Stomach (tissue), 4 donors: Measurements from ENCODE around the gene RPTOR.

ENCODE experiments used
- CTCF ChIP-seq, 7 experiments: fragments of 450-650 bp in 4 of 7; fragments of 200-600 bp in 3 of 7; sonication (generic) in 3 of 7; IDR thresholded peaks; one replicate each; pipeline ENCODE4 v1.5.1; 2016 to 2019; ENCODE audit warnings: antibody characterized with exemption in 7 of 7, control low read depth in 2 of 7, mild to moderate bottlenecking in 1 of 7
- POLR2A ChIP-seq, 4 donors: fragments of 450-650 bp; IDR thresholded peaks; one replicate each; pipeline ENCODE4 v1.6.1; 2016; ENCODE audit warnings: antibody characterized with exemption in 4 of 4, control low read depth in 2 of 4, mild to moderate bottlenecking in 1 of 4, moderate library complexity in 1 of 4

DNA sequence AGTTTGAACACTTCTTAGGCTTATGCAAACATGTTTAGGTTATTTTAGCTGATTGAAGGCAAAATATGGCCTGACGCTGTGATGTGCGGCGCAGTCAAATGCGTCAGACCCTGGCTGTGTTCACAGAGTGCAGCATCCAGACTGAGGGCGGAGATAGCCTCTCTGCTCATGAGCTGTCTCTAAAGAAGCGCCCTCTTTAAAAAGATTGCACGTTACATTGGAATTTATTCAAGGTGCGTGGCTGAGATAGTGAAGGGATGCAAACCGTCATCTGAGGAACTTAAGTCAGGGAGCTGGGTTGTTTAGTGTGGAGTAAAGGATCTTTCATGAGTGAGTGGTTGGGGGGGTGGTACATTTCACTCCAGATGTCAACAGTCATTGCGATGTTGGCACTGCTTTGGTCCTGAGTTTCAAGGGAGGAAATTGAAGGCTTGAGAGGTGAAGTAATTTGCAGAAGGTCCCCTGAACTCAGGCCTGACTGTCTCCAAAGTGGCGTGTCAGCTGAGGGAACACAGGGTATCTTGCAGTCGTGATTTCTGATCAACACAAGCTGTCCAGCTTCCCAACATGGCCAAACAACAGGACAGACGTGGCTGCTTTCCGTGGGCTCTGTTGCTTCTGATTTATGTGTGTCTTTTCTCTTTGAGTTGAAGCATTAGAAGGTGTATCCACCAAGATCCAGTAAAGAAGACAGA is 33.4 kb downstream of the RPTOR start:
- TF ChIP-seq POLR2A (IDR thresholded peaks at IDR 0.05) (no peak), CTCF (IDR thresholded peaks at IDR 0.05) (no peak)
